GM12878 (cell line): ENCODE data around the gene SCRT2.
"Not testable (repeated sequence)": the region's sequence is repeated elsewhere in the genome, so short reads cannot be mapped to it uniquely, and the experiment has no call there.

Experiments used
- ATF2 ChIP-seq: IDR thresholded peaks from 2 replicates; pipeline ENCODE4 v1.6.1; 2012; ENCODE audit warnings: low read length, inconsistent platforms
- CEBPB ChIP-seq, 2 experiments: fragments of 150-350 bp in 1 of 2; IDR thresholded peaks; 2 replicates each; pipeline ENCODE4 v1.6.1; 2012 to 2014; ENCODE audit warnings: low read depth in 2 of 2, low read length in 2 of 2, borderline replicate concordance in 1 of 2, inconsistent platforms in 1 of 2
- CREB1 ChIP-seq: IDR thresholded peaks from 2 replicates; pipeline ENCODE4 v1.6.1; 2012; ENCODE audit warnings: low read depth, mild to moderate bottlenecking, inconsistent platforms
- GABPA ChIP-seq: IDR thresholded peaks from 2 replicates; pipeline ENCODE4 v1.6.1; 2014; ENCODE audit warnings: antibody characterized with exemption, low read depth, mild to moderate bottlenecking, inconsistent platforms
- KDM1A ChIP-seq: fragments of 200-600 bp; sonication (generic); IDR thresholded peaks from 2 replicates; pipeline ENCODE4 v1.6.1; 2016; ENCODE audit warnings: borderline replicate concordance
- SRF ChIP-seq, 2 experiments: IDR thresholded peaks; 2 replicates each; pipeline ENCODE4 v1.6.1; 2011; ENCODE audit warnings: low read depth in 2 of 2, low read length in 2 of 2, mild to moderate bottlenecking in 1 of 2, moderate library complexity in 1 of 2
- STAT1 ChIP-seq: fragments of 450-650 bp; conservative IDR thresholded peaks from 2 replicates; pipeline ENCODE4 v1.6.1; 2014; ENCODE audit warnings: antibody characterized with exemption, mild to moderate bottlenecking
- TF ChIP-seq, protein P1 (sequence below): IDR thresholded peaks from 2 replicates; pipeline ENCODE4 v1.6.1; 2011; ENCODE audit warnings: mild to moderate bottlenecking, low read depth, low read length, moderate library complexity; ENCODE audit not compliant: insufficient replicate concordance

- not testable (repeated sequence) for TF ChIP-seq CEBPB (IDR thresholded peaks at IDR 0.05; ENCODE audit: borderline replicate concordance in 1 of 2, low read depth in 2 of 2, low read length in 2 of 2); ATF2; KDM1A; STAT1; SRF (IDR thresholded peaks at IDR 0.05; ENCODE audit: low read depth in 2 of 2, low read length in 2 of 2); CREB1; GABPA
- TF ChIP-seq, protein P1, sequence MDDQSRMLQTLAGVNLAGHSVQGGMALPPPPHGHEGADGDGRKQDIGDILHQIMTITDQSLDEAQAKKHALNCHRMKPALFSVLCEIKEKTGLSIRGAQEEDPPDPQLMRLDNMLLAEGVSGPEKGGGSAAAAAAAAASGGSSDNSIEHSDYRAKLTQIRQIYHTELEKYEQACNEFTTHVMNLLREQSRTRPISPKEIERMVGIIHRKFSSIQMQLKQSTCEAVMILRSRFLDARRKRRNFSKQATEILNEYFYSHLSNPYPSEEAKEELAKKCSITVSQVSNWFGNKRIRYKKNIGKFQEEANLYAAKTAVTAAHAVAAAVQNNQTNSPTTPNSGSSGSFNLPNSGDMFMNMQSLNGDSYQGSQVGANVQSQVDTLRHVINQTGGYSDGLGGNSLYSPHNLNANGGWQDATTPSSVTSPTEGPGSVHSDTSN, result not testable (repeated sequence)
Measured at GRCh38 chr20:642013-642397, 33.6 kb downstream of the SCRT2 start.
